Astrocyte (in vitro differentiated cells and primary cell): ENCODE measurements around the gene HMGA1. TPM values are rescaled to one million over a fixed set of nuclear protein-coding genes. Genes with fewer than 3 reads are reported as not detected.

ENCODE experiments used
- DNase-seq: peaks from one replicate; pipeline ENCODE4 v3.0.0-alpha.2; 2010; ENCODE audit warnings: low read depth
- FAIRE-seq: peaks from 2 replicates; lab custom pipeline; 2011; peaks lifted over from hg19 to GRCh38; lab: Jason Lieb, UNC
- H2AFZ ChIP-seq: 2 replicates; pipeline ENCODE4 v1.6.0; 2012; ENCODE audit warnings: low read depth, low read length, inconsistent platforms
- H3K27ac ChIP-seq: 2 replicates; pipeline ENCODE4 v1.5.1; 2011; ENCODE audit warnings: low read depth, low read length, inconsistent platforms
- H3K27me3 ChIP-seq: 2 replicates; pipeline ENCODE4 v1.6.0; 2011; ENCODE audit warnings: low read length, inconsistent platforms; ENCODE audit not compliant: insufficient read depth
- H3K36me3 ChIP-seq: 2 replicates; pipeline ENCODE4 v1.5.1; 2011; ENCODE audit warnings: low read length, inconsistent platforms; ENCODE audit not compliant: insufficient read depth
- H3K4me1 ChIP-seq: 2 replicates; pipeline ENCODE4 v1.5.1; 2011; ENCODE audit warnings: low read length, inconsistent platforms; ENCODE audit not compliant: insufficient read depth
- H3K4me2 ChIP-seq: 2 replicates; pipeline ENCODE4 v1.6.0; 2012; ENCODE audit warnings: low read length, inconsistent platforms
- H3K4me3 ChIP-seq: 2 replicates; pipeline ENCODE4 v1.5.1; 2011; ENCODE audit warnings: low read depth, mild to moderate bottlenecking, low read length, inconsistent platforms; ENCODE audit not compliant: insufficient read depth
- H3K79me2 ChIP-seq: 2 replicates; pipeline ENCODE4 v1.6.0; 2012; ENCODE audit warnings: mild to moderate bottlenecking, low read length, inconsistent platforms; ENCODE audit not compliant: insufficient read depth
- H3K9ac ChIP-seq: 2 replicates; pipeline ENCODE4 v1.6.0; 2012; ENCODE audit warnings: mild to moderate bottlenecking, low read length, inconsistent platforms
- H3K9me3 ChIP-seq: 2 replicates; pipeline ENCODE4 v1.5.1; 2012; ENCODE audit warnings: low read depth, mild to moderate bottlenecking, low read length, inconsistent platforms; ENCODE audit not compliant: insufficient read depth
- H4K20me1 ChIP-seq: 2 replicates; pipeline ENCODE4 v1.6.0; 2012; ENCODE audit warnings: low read length, inconsistent platforms; ENCODE audit not compliant: insufficient read depth
- H3K27ac Mint-ChIP-seq: one replicate; pipeline ENCODE4 v1.8.0; 2021; ENCODE audit warnings: mild to moderate bottlenecking, mixed read lengths; ENCODE audit not compliant: unreplicated experiment
- H3K27me3 Mint-ChIP-seq: one replicate; pipeline ENCODE4 v1.8.0; 2021; ENCODE audit warnings: low read depth, mixed read lengths; ENCODE audit not compliant: unreplicated experiment
- H3K36me3 Mint-ChIP-seq: one replicate; pipeline ENCODE4 v1.8.0; 2021; ENCODE audit warnings: low read depth, mixed read lengths; ENCODE audit not compliant: unreplicated experiment
- H3K4me1 Mint-ChIP-seq: one replicate; pipeline ENCODE4 v1.8.0; 2021; ENCODE audit warnings: low read depth, mixed read lengths; ENCODE audit not compliant: unreplicated experiment
- H3K4me3 Mint-ChIP-seq: one replicate; pipeline ENCODE4 v1.8.0; 2021; ENCODE audit warnings: mild to moderate bottlenecking, moderate library complexity, mixed read lengths; ENCODE audit not compliant: unreplicated experiment
- H3K9me3 Mint-ChIP-seq: one replicate; pipeline ENCODE4 v1.8.0; 2021; ENCODE audit warnings: mild to moderate bottlenecking, mixed read lengths; ENCODE audit not compliant: unreplicated experiment
- microRNA-seq: library from miRNA; unstranded; fragments of <30 nt; microRNA quantifications from one replicate; pipeline ENCODE4 v1.2.0, GENCODE V29; 2020
- total RNA-seq: library from RNA; stranded (reverse); gene quantifications from 2 replicates; pipeline ENCODE4 v1.2.1, GENCODE V29; 2021
- TF ChIP-seq, protein P1 (sequence below): IDR thresholded peaks from 2 replicates; pipeline ENCODE4 v1.5.1; 2011; ENCODE audit warnings: low read depth, mild to moderate bottlenecking, inconsistent platforms, low read length, moderate library complexity; ENCODE audit not compliant: insufficient read depth

Gene HMGA1
- total RNA-seq, 1 donor from 2014 or later = 199 TPM

DNA sequence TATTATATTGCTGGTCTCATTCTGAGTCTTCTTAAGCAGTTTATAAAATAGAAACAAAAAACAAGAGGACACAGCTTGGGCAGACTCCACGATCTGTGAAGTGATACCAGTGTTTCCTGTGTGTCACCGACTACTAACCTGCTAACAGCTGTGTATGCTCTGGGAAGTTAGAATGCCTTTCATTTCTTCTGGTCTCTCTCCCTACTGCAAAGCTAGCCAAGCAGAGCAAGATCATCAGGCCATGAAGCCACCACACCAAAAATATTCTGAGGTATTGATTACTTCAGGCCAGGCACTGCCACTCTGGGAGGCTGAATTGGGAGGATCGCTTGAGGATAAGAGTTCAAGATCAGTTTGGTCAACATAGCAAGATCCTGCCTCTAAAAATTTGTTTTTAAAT, 59.0 kb downstream of the HMGA1 start:
- Histone ChIP-seq H3K9me3 (no peaks in the 10 kb centered on the region), H4K20me1 (peaks cover 21% of the 10 kb centered on the region), H3K27me3 (no peaks in the 10 kb centered on the region), H3K4me2 (no peak overlapping the region), H3K4me1 (no peaks in the 10 kb centered on the region), H2AFZ (no peak overlapping the region), H3K9ac (no peak overlapping the region), H3K79me2 (peaks cover 7% of the 10 kb centered on the region), H3K36me3 (peaks cover 6% of the 10 kb centered on the region), H3K27ac (no peak overlapping the region), H3K4me3 (no peak overlapping the region)
- no peak for DNase-seq
- Mint-ChIP-seq H3K4me1 (peaks cover 7% of the 10 kb centered on the region), H3K9me3 (no peaks in the 10 kb centered on the region), H3K27me3 (no peaks in the 10 kb centered on the region), H3K4me3 (no peak overlapping the region), H3K36me3 (peaks cover 6% of the 10 kb centered on the region), H3K27ac (no peak overlapping the region)
- TF ChIP-seq, protein P1, sequence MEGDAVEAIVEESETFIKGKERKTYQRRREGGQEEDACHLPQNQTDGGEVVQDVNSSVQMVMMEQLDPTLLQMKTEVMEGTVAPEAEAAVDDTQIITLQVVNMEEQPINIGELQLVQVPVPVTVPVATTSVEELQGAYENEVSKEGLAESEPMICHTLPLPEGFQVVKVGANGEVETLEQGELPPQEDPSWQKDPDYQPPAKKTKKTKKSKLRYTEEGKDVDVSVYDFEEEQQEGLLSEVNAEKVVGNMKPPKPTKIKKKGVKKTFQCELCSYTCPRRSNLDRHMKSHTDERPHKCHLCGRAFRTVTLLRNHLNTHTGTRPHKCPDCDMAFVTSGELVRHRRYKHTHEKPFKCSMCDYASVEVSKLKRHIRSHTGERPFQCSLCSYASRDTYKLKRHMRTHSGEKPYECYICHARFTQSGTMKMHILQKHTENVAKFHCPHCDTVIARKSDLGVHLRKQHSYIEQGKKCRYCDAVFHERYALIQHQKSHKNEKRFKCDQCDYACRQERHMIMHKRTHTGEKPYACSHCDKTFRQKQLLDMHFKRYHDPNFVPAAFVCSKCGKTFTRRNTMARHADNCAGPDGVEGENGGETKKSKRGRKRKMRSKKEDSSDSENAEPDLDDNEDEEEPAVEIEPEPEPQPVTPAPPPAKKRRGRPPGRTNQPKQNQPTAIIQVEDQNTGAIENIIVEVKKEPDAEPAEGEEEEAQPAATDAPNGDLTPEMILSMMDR = no peak
- no peak for FAIRE-seq

Small RNA genes within 50 kb of the gene (microRNA-seq; reads per million reads assigned to microRNA genes)
- gene MIR6835 = not detected

Other genes starting within 250 kb of the HMGA1 start
- 0.30 and 0.34 TPM in 2 replicates for gene GRM4, start 90.8 kb upstream of the HMGA1 start, total RNA-seq
- gene SMIM29, start 12.1 kb downstream of the HMGA1 start, total RNA-seq = 11.1 and 13.9 TPM in 2 replicates
- gene NUDT3, start 155.8 kb downstream of the HMGA1 start, total RNA-seq = 16.3 and 16.7 TPM in 2 replicates
- 1,221 and 1,326 TPM in 2 replicates for gene RPS10, start 189.2 kb downstream of the HMGA1 start, total RNA-seq
- gene PACSIN1, start 229.2 kb downstream of the HMGA1 start, total RNA-seq = 0.32 and 0.46 TPM in 2 replicates